ENCODE data around the gene MPRIP.

The MPRIP gene

GRCh38 chr17:17019430-17019762, 22.9 kb upstream of the MPRIP start:
- in situ Hi-C loops (cut with MboI; ENCODE audit: low pct_unique_long_range_greater_than_20kb, low sequenced_read_pairs, unreplicated experiment) = loop anchor here (25.0 kb wide), 1 partner anchor 293 kb away; the partner anchor contains the start of gene NT5M

DNA sequence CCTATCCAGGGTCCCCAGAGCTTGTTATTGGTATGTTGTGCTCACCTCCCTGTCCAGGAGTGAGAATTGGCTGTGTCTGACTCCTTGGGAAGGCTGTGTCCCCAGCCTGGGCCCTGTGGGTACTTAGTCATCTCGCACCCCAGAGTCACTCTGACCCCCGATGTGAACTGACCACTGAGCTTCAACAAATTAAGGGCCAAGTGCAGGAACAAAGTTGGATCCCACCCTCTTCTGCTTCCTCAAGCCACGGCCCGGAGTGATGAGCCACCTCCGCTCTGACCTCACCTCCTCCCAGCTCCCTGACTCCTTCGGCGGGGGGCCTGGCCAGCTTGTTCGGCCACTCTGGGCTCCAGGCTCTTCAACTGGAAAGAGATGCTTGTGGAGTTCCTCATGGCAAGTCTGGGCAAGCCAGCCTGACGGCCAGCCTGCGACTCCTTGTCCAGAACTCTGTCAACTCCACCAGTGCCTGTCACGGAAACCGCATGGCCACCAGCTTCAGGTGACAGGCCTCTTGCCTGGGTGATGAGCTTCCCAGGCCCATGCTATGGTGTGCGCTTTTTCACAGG, 22.3 kb upstream of the MPRIP start:
- DNase-seq (ENCODE audit: low spot score) = no peak

More at GRCh38 chr17:17019430-17019762, 22.9 kb upstream of the MPRIP start:
- DNase-seq (ENCODE audit: low spot score) = no peak
- TF ChIP-seq, protein P1, sequence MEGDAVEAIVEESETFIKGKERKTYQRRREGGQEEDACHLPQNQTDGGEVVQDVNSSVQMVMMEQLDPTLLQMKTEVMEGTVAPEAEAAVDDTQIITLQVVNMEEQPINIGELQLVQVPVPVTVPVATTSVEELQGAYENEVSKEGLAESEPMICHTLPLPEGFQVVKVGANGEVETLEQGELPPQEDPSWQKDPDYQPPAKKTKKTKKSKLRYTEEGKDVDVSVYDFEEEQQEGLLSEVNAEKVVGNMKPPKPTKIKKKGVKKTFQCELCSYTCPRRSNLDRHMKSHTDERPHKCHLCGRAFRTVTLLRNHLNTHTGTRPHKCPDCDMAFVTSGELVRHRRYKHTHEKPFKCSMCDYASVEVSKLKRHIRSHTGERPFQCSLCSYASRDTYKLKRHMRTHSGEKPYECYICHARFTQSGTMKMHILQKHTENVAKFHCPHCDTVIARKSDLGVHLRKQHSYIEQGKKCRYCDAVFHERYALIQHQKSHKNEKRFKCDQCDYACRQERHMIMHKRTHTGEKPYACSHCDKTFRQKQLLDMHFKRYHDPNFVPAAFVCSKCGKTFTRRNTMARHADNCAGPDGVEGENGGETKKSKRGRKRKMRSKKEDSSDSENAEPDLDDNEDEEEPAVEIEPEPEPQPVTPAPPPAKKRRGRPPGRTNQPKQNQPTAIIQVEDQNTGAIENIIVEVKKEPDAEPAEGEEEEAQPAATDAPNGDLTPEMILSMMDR (IDR thresholded peaks at IDR 0.05; ENCODE audit: extremely low read depth, insufficient read depth, missing control alignments) = no peak

DNA sequence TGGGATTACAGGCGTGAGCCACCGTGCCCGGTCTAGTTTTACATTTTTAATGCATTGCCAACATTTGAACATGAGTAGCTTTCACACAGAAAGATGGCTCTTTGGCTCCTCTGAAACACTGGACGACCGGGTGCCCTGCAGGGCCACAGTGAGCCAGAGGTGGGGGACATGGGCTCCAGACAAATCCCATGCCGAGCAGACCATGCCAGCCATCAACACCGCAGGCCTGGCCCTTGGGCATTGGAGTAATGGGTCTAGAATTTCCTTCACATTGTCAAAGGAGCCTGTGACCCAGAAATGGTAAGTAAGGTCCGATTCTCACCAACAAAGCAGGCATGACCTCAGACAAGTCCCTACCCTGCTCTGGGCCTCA, 21.4 kb upstream of the MPRIP start:
- in situ Hi-C loops (cut with MboI; ENCODE audit: low pct_unique_long_range_greater_than_20kb, low sequenced_read_pairs, unreplicated experiment) = loop anchor here (25.0 kb wide), 1 partner anchor 291 kb away; the partner anchor contains the start of gene NT5M
- TF ChIP-seq, protein P1 (IDR thresholded peaks at IDR 0.05; ENCODE audit: extremely low read depth, insufficient read depth, missing control alignments) = no peak
- DNase-seq (ENCODE audit: low spot score) = no peak

More for the DNA sequence above, 22.3 kb upstream of the MPRIP start:
- TF ChIP-seq, protein P1 (IDR thresholded peaks at IDR 0.05; ENCODE audit: extremely low read depth, insufficient read depth, missing control alignments) = no peak
- in situ Hi-C loops (cut with MboI; ENCODE audit: low pct_unique_long_range_greater_than_20kb, low sequenced_read_pairs, unreplicated experiment) = loop anchor here (25.0 kb wide), 1 partner anchor 292 kb away; the partner anchor contains the start of gene NT5M

GRCh38 chr17:17021194-17021863, 20.9 kb upstream of the MPRIP start:
- no peak for DNase-seq (ENCODE audit: low spot score)
- in situ Hi-C loops (cut with MboI; ENCODE audit: low pct_unique_long_range_greater_than_20kb, low sequenced_read_pairs, unreplicated experiment) = loop anchor here (25.0 kb wide), 1 partner anchor 291 kb away; the partner anchor contains the start of gene NT5M
- TF ChIP-seq, protein P1 (IDR thresholded peaks at IDR 0.05; ENCODE audit: extremely low read depth, insufficient read depth, missing control alignments) = no peak

GRCh38 chr17:17022011-17022410, 20.2 kb upstream of the MPRIP start:
- no peak for DNase-seq (ENCODE audit: low spot score)
- in situ Hi-C loops (cut with MboI; ENCODE audit: low pct_unique_long_range_greater_than_20kb, low sequenced_read_pairs, unreplicated experiment) = loop anchor here (25.0 kb wide), 1 partner anchor 290 kb away; the partner anchor contains the start of gene NT5M
- TF ChIP-seq, protein P1 (IDR thresholded peaks at IDR 0.05; ENCODE audit: extremely low read depth, insufficient read depth, missing control alignments) = no peak

DNA sequence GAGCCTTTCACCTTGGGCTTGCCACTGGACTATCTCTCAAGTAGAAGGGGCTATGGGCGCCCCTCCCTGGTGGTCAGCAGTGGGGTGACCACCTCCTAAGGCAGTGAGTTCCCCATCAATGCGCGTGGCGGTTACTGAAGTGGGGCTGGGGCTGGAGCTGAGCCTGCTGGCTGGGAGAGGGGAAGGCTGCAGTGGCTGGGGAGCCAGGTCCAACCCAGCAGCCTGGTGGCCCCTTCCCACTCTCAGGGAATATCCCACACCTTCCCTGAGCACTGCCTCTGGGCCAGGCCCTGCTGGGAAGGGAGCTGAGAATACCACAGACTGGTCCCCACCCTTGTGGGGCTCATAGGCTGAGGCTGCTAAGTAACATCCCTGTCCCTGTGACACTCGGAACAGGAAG, 19.8 kb upstream of the MPRIP start:
- in situ Hi-C loops (cut with MboI; ENCODE audit: low pct_unique_long_range_greater_than_20kb, low sequenced_read_pairs, unreplicated experiment) = loop anchor here (25.0 kb wide), 1 partner anchor 290 kb away; the partner anchor contains the start of gene NT5M
- TF ChIP-seq, protein P1 (IDR thresholded peaks at IDR 0.05; ENCODE audit: extremely low read depth, insufficient read depth, missing control alignments) = no peak

More for the DNA sequence above, 19.8 kb upstream of the MPRIP start:
- DNase-seq (ENCODE audit: low spot score) = no peak
